ENCODE data around the gene HIPK3.
"Not testable (repeated sequence)": the region's sequence is repeated elsewhere in the genome, so short reads cannot be mapped to it uniquely, and the experiment has no call there.

HIPK3 gene

GRCh38 chr11:33237039-33237597, 20.1 kb upstream of the HIPK3 start:
- no peak for TF ChIP-seq JUND (IDR thresholded peaks at IDR 0.05; ENCODE audit: low read depth)
- in situ Hi-C loops (cut with HindIII; ENCODE audit: low pct_unique_long_range_greater_than_20kb, low sequenced_read_pairs) = no loop called here
- DNase-seq (ENCODE audit: low read depth in 1 of 2, low spot score in 1 of 2) = no peak

- no peak for DNase-seq (ENCODE audit: low read depth in 1 of 2, low spot score in 1 of 2)
- no peak for TF ChIP-seq JUND (IDR thresholded peaks at IDR 0.05; ENCODE audit: low read depth)
- in situ Hi-C loops (cut with HindIII; ENCODE audit: low pct_unique_long_range_greater_than_20kb, low sequenced_read_pairs) = no loop called here
Observed at GRCh38 chr11:33242575-33242974, 14.6 kb upstream of the HIPK3 start.

GRCh38 chr11:33243654-33244053, 13.5 kb upstream of the HIPK3 start:
- in situ Hi-C loops (cut with HindIII; ENCODE audit: low pct_unique_long_range_greater_than_20kb, low sequenced_read_pairs); DNase-seq (ENCODE audit: low read depth in 1 of 2, low spot score in 1 of 2): not testable (repeated sequence)

DNA sequence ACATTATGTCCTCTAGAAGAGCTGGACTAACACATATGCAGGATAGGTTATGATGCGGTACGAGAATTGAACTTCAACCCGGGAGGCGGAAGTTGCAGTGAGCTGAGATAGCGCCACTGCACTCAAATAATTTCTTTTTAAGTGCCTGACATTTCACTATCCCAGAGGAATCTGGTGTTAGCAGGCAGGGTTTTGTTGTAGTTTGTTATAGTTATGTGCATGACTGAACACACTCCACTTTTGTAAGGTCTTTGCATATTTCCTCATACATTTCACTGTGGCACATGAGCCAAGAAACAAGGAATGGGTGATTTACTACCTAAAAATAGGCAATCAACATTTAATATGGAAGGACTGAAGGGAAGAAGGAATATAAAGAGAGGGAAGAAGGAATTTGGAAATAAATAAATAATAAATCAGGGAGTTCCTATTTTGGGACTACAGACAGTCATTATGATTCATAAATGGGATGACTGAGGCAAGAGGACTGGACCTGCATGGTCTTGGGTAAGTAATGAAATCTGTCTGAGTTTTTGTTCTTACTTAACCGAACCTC, 8.7 kb upstream of the HIPK3 start:
- TF ChIP-seq JUND (IDR thresholded peaks at IDR 0.05; ENCODE audit: low read depth) = no peak
- in situ Hi-C loops (cut with HindIII; ENCODE audit: low pct_unique_long_range_greater_than_20kb, low sequenced_read_pairs) = no loop called here
- no peak for DNase-seq (ENCODE audit: low read depth in 1 of 2, low spot score in 1 of 2)

GRCh38 chr11:33256031-33256812, 959 bp upstream of the HIPK3 start:
- in situ Hi-C loops (cut with HindIII; ENCODE audit: low pct_unique_long_range_greater_than_20kb, low sequenced_read_pairs) = no loop called here
- TF ChIP-seq JUND (IDR thresholded peaks at IDR 0.05; ENCODE audit: low read depth) = no peak
- DNase-seq (ENCODE audit: low read depth in 1 of 2, low spot score in 1 of 2) = peak in 1 of 2 experiments; percentile 17

- TF ChIP-seq JUND (IDR thresholded peaks at IDR 0.05; ENCODE audit: low read depth) = no peak
- no peak for DNase-seq (ENCODE audit: low read depth in 1 of 2, low spot score in 1 of 2)
- in situ Hi-C loops (cut with HindIII; ENCODE audit: low pct_unique_long_range_greater_than_20kb, low sequenced_read_pairs) = no loop called here
Observed at GRCh38 chr11:33256813-33257159, 395 bp upstream of the HIPK3 start.

DNA sequence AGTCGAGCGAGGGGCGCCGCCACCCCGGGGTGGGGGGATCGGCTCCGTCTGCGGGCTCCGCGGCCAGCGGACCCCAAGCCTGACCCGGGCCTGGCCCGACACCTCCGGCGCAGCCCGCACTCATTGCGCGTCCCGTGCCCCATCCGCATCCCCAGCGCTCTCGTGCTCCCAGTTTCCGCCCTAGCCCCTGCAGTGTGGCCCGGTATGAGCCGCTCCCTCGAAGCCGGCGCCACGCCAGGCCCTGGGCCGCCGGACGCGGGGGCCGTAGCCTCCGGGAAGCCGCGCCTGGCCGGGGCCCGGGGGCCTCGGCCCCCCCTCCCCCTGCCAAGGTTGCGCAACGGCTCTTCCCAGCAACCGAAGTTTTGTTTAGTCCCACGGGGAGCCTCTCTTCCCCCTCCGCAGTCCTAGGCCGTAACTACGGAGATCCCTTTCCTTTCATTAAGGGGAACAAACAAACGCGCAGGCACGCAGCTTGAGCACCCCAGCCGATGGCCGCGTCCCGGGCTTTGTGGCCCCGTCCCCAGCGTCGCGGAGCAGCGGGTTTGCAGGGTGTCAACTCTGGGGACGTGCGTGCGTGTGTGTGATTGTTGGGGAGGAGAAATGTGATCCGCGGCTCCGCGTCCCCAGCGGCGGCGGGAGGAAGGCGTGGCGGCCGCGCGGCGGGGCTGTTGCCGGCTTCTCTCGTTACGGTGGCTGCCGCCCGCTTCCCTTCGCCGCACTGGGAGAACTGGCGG, 883 bp downstream of the HIPK3 start:
- peak; percentile 56 to 91 for DNase-seq (ENCODE audit: low read depth in 1 of 2, low spot score in 1 of 2)
- in situ Hi-C loops (cut with HindIII; ENCODE audit: low pct_unique_long_range_greater_than_20kb, low sequenced_read_pairs) = no loop called here

DNA sequence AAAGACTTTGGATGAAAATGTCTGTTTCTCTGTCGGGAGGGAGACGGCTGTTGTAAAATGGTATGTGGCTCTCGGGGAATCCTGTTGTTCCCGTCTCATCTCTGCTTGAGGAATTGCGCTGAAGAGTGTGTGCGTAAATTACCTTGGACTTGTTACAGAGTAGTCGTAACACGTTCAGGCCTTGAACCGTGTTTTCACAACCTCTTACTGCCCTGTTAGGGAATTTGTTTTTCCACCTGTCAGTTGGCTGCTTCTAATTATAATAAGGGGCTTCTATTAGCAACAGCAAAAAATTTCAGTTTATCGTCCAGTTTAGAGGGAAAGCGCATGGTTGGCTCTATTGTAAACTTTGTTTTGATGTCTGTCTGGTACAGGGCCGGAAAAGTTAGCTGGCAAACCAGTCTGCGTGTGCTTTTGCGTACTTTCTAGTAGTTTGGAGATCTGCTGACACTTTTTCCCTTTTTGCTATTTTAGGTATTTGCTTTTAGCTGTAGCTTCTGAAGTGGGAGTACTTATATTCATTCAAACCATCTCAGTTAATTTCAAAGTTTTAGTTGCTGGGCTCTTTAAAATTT, 1.5 kb downstream of the HIPK3 start:
- no peak for DNase-seq (ENCODE audit: low read depth in 1 of 2, low spot score in 1 of 2)
- in situ Hi-C loops (cut with HindIII; ENCODE audit: low pct_unique_long_range_greater_than_20kb, low sequenced_read_pairs) = no loop called here
- TF ChIP-seq JUND (IDR thresholded peaks at IDR 0.05; ENCODE audit: low read depth) = no peak

More for the DNA sequence above, 883 bp downstream of the HIPK3 start:
- no peak for TF ChIP-seq JUND (IDR thresholded peaks at IDR 0.05; ENCODE audit: low read depth)

DNA sequence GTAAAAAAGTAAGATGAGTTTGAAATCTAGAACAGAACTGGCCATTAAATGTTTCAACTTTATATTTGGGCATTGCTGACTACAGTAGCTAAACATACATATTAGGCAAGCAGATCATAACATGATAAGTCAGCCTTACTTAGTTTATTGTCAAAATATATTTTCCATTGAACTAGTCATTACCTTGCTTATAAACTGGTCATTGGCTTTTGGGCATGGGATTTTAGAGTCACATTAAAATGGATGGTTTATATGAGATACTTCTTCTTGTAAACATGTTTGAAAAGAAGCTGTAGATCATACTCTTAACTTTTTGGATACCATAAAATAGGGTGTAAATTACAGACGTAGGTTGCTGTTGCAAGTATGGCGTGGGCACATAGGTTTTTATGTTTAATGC, 2.7 kb downstream of the HIPK3 start:
- TF ChIP-seq JUND (IDR thresholded peaks at IDR 0.05; ENCODE audit: low read depth) = no peak
- in situ Hi-C loops (cut with HindIII; ENCODE audit: low pct_unique_long_range_greater_than_20kb, low sequenced_read_pairs) = no loop called here
- DNase-seq (ENCODE audit: low read depth in 1 of 2, low spot score in 1 of 2) = no peak

DNA sequence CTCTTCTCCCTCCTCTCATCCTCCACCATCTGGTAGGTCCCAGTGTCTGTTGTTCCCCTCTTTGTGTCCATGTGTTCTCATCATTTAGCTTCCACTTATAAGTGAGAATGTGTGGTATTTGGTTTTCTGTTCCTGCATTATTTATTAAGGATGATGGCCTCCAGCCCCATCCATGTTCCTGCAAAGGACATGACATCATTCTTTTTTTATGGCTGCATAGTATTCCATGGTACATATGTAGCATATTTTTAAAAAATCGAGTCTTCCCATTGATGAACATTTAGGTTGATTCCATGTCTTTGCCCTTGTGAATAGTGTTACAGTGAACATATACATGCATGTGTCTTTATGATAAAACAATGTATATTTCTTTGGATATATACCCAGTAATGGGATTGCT, 4.2 kb downstream of the HIPK3 start:
- in situ Hi-C loops (cut with HindIII; ENCODE audit: low pct_unique_long_range_greater_than_20kb, low sequenced_read_pairs); DNase-seq (ENCODE audit: low read depth in 1 of 2, low spot score in 1 of 2): not testable (repeated sequence)

DNA sequence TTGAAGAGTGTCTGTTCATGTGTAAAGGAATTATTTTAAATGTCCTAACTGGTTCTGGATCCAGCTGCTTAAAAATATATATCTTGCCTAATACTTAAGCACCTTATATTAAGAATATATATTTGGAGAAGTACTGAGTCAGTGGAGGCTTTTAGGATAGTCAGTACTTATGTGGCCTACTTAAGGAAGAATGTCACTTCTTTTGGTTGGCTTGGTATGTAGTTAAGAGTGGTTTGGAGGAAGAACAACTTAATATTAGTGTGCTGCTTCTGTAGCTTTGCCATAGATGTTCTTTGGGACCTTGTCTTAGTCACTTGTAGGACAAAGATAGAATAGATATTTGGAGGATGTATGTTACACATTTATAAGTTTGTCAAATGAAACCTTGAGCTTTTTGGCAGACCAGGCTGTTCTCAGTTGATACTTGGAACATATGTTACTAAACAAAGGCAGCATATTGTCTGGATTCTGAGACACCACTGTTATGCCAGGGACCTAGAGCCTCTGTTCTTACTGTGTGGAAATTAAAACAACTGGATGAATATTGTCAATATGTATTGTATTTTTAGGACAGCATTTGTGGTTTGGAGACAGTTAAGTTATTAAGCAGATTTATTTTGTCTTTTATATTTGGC, 4.9 kb downstream of the HIPK3 start:
- TF ChIP-seq JUND (IDR thresholded peaks at IDR 0.05; ENCODE audit: low read depth) = no peak

GRCh38 chr11:33263549-33263948, 6.4 kb downstream of the HIPK3 start:
- DNase-seq (ENCODE audit: low read depth in 1 of 2, low spot score in 1 of 2) = no peak
- in situ Hi-C loops (cut with HindIII; ENCODE audit: low pct_unique_long_range_greater_than_20kb, low sequenced_read_pairs) = no loop called here

More for the DNA sequence above, 4.9 kb downstream of the HIPK3 start:
- in situ Hi-C loops (cut with HindIII; ENCODE audit: low pct_unique_long_range_greater_than_20kb, low sequenced_read_pairs) = no loop called here
- no peak for DNase-seq (ENCODE audit: low read depth in 1 of 2, low spot score in 1 of 2)

More at GRCh38 chr11:33263549-33263948, 6.4 kb downstream of the HIPK3 start:
- no peak for TF ChIP-seq JUND (IDR thresholded peaks at IDR 0.05; ENCODE audit: low read depth)

All from T47D (cell line).